NCI-H748 treated with DMSO at 0.1 percent for 48 hours (cell line): Measurements from ENCODE around the gene HOTAIR.

Experiments used
- DNase-seq: peaks from one replicate; lab custom pipeline; 2025; lab: John Stamatoyannopoulos, UW

The HOTAIR gene

DNA sequence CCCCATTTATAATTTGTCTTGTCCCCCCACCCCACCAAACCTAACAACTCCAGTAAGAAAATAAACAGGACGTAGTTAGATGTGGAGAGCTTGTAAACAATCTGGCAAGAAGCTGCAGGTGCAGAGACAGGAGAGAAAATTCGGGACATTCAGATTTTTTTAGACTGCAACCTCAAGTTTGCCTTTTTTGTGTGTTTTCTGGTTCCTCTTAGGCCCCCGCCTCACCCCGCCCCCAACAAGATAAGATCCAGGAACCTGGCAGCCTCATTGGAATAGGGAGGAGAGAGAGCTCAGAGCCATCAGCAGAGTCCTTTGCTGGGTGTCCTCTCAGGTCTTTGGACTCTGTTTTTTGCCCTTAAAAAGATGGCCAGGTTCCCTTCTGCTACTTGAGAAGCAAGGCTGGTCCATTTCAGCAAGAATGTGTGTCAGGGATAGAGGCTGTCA lies 13.1 kb upstream of the HOTAIR start:
- DNase-seq: no peak

DNA sequence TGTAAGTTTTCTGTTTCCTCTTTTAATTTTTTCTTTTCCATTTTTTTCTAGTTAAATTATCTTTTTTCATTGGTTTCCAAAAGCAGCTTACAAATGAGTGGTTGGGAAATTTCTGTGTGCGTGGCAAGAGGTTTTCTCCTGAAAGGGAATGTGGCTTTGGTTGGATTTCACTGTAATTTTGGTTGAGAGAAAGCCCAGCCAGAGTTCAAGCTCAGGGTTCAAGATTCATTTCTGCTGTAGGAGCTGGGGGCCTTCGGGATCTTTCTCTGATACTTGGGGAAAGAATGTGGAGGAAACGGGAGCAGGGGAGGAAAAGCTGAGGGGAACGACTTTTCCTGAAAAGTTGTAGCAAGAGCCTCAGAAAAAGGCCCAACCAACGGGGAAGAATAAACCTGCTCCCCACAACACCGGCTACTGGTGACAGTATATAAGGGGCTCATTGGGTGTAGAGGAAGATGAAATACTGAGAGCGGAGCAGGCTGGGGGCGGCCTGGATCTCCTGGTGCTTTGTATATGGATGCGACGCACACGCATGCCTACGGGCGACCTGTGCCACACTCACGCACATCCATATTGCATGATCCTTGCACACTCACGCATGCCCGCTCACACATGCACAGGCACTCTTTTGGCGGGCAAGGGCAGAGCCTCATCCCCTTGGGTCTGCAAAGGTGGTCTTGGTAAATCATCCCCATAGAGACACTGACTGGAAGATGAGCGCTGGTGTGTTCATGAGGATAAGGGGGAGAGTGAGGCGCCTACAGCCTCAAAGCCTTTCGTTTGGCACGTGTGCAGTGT lies 12.1 kb upstream of the HOTAIR start:
- no peak for DNase-seq

DNA sequence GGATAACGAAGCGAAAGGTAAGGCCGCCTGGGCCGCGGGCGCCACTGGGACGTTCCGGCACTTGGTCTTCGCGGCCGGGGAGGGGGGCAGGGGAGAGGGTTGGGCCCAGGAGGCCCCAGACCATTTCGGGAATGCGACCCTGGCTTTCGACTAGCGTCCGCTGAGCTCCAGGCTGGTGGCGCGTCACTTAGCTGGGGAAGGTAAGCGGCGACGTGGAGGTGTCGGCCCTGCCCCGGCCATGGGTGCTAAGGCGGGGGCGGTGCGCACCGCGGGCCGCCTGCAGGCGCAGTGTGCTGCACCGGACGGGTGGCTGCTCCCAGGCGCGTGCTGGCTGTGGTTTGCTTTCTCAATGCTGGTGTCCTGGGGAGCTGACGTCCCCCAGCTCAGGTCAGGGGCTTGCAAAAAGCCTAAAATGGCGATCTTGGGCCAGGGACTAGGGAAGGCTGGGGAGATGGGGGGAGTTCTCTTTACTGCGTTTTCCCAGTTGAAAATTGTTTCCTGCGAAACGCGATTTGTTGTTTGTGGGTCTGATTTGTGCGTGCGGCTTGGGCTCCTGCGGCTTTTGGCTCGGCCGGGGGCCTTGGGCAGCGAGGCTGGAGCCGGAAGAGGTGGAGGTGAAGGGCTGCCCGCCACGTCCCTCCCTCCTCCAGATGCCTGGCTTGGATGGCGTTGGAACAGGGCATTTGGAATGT lies 11.4 kb upstream of the HOTAIR start:
- DNase-seq: no peak

DNA sequence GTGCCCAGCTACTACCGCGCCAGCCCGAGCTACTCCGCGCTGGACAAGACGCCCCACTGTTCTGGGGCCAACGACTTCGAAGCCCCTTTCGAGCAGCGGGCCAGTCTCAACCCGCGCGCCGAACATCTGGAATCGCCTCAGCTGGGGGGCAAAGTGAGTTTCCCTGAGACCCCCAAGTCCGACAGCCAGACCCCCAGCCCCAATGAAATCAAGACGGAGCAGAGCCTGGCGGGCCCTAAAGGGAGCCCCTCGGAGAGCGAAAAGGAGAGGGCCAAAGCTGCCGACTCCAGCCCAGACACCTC lies 10.9 kb upstream of the HOTAIR start:
- no peak for DNase-seq

DNA sequence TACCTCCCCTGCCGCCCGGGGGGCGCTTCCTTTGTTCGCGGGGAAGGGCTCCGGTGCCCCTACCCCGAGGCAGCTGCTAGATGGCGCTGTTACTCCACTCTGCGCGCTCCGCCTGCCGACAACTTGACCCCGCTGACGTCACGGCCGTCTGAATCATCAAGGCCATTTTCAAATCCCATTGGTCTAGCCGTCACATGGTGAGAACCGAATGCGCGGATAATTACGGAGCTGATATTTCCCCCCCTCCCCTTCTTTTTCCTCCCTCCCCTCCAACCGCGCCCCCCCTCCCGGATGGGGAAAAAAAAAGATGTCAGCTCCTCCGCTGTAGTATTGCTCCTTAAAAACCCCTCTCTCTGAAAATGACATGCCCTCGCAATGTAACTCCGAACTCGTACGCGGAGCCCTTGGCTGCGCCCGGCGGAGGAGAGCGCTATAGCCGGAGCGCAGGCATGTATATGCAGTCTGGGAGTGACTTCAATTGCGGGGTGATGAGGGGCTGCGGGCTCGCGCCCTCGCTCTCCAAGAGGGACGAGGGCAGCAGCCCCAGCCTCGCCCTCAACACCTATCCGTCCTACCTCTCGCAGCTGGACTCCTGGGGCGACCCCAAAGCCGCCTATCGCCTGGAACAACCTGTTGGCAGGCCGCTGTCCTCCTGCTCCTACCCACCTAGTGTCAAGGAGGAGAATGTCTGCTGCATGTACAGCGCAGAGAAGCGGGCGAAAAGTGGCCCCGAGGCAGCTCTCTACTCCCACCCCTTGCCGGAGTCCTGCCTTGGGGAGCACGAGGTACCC lies 10.3 kb upstream of the HOTAIR start, which contains the start of gene HOXC10:
Gene HOXC10, plus strand, starts transcription at position 246 of the 791 bp plus-strand sequence. Its CDS starts 114 bp downstream, at position 360.
- DNase-seq: peak; percentile 80

DNA sequence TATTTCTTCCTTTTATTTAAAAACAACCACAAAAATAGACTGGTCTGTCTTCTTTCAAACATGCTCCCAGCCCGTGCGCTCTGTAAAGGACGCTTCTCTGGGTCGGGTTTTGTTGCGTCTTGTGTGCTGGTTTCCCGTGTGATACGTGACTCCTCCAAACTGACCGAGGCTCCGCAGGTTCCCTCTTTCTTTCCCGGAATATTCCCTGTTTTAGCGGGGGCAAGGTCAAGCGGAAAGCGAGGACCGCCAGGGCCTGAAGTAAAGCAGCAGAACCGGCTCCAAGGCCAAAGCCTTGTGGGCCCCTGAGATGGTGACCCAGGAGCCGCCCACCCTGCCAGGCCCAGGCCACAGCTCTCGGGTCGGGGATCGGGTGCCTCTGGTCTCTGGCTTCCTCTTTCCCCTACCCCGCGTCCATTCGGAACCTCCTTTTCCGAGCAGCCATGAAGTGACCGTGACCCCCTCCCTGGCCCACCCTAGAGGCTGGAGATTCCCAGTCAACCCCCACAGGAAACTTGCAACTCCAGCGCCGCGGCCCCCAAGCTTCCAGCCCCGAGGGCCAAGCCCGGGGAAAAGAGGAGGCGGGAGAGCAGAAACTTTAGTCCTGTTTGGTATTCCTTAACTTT lies 9.3 kb upstream of the HOTAIR start:
- no peak for DNase-seq

DNA sequence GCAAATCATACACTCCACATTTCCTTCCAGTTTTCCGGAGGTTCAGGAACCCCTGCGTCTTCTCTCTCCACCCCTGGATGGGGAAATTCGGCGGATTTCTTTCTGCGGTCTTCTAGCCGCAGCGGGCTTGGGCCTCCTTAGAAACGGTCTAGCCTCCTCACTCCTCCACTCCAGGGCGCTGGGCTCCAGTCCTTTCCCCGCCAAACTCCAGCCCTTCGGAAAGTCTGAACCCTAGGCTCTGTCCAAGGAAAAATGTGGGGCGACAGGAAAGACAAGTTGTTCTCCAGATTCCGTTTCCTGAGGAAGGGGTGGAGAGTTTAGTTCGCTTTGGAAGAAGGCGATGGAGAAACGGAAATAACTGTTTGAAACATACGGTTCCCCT lies 8.8 kb upstream of the HOTAIR start:
- no peak for DNase-seq

DNA sequence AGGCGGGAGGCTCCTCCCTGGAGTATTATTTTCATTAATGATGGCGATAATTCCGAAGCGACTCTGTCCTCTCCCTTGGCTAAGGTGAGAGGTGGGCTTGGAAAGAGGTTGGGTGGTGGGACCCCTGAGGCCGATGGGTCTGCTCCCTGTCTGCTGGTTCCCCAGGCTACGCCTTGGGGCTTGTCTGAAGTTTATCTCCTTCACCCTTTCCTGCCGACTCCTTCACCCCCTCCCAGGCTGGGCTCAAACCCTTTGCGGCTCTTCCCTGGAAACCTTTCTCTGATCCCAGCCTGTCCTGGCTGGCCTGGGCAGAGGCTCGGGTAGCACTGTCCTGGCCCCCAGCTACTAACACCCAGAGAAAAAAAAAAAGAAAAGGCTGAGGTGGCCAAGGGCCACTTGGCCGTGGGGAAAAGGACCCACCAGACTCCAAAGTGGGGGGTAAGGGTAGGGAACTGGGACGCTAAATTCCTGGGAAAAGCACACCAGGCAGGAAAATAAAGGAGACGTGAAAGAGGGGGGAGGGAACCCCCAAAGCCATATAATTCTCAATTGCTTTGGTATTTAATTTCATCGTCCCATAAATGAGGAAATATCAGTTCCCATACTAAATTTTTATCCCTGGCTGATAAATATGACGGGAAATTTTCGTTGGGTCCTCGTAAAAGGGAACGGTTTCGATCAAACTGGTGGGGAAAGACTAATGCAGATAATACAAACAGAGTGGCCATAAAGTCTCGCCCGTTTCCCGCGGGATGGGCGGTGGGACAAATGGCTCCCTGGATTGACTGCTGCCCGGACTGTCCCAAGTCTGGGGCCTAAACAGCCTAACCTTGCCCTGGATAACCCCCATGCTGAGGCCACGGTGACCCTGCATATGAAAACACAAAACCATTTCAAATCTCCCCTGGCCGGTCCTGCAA lies 8.2 kb upstream of the HOTAIR start:
- DNase-seq: no peak

DNA sequence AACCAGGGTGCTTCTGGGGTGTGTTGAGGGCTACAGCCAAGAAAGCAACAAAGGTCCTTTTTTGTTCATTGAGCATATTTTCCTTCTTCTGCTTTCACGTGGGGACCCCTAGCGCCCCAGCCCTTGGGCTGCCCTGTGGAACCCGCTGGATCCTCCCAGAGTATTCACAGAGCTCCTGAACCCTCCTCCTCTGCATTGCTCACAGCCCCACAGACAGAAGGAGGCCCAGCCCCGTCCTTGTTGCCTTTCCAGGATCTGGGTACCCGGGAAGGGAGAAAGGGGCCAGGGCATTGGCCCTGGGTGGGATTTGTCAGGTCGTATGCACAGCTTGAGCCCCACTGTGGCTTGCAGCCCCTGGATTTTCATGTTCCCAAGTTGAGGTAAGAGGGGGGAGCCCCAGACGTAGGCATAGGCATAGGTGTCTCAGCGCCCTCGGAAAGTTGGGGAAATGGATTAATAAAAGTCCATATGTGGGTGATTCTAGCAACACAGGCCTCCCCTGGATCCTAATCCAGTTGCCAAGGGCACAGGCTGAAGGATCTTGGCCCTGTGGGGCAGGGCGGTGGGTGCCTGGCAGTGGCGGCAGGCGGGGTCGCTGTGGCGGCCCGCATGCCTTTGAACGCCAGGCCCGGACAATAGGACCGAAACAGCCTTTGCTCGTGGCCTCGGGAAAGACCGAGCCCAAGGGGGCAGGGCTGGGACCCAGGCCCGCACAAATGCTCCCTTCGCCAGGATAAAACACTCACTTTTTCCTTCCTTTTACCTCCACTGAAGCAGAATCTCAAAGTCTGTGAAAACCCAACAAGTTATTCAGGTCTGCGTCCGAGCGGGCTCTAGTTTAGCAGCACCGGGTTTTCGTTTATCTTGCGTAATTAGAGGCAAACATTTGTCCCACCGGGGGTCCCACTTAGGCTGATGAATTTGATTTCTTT lies 7.1 kb upstream of the HOTAIR start:
- no peak for DNase-seq

DNA sequence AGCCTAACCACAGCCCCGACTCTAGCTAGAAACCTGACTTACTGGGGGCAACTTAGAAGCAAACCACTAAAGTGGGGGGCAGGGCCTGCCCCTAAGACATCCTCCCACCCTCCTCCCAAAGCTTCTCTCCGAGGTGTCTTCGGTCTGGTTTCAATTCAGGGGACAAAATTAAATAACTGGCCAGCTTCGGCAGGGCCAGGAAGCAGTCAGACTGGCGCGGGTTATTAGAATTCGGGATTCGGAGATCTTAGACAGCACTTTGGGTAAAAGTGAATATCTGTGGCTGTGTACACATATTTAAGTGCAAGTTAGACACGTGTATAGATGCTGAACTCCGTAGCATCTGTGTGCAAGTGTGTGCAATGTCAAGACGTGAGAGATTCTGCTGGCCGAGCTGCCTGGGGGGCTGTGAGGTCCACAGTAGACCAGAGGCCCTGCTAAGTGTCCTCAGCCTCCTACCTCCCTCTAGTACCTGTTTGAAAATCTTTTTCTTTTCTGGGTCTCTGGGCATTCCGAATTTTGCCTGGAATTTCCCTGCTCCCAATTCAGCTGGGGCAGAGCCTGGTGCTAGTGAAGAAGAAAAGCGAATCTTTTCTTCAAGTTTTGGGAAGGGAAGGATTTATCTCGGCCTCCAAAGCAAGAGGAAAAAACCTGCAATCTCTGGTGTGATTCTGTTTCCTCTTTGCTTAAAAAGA lies 6.2 kb upstream of the HOTAIR start:
- no peak for DNase-seq

DNA sequence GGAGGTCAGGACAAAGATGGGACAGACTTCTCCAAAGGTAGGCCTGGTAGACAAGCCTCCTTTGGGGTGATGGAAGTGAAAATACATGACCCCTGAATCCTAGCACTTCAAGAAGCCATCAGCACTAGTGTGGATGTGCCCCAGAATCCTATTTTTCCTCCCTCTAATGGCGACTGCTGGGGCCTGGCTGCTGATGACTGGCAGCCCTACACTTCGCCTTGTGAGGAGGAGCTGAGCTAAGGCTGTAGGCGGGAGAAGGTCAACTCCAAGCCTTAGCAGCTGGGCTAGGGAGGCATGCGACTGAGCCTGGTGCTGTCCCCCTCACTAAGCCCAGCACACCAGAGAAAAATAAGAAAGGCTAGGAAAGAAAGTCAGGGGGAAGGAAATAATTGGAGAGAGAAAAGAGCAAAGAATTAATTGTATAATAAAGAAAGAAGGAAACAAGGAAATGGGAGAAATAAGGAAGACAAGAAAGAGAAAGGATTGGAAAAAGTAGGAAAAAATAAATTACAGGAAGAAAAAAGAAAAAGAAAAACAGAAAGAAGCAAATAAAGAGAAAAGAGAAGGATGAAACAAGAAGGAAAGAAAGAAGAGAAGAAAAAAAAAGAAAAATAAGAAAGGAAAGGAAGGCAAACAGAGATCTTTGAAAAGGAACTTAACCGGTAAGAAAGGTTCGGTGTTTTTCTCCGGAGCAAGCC lies 5.5 kb upstream of the HOTAIR start:
- DNase-seq: no peak

DNA sequence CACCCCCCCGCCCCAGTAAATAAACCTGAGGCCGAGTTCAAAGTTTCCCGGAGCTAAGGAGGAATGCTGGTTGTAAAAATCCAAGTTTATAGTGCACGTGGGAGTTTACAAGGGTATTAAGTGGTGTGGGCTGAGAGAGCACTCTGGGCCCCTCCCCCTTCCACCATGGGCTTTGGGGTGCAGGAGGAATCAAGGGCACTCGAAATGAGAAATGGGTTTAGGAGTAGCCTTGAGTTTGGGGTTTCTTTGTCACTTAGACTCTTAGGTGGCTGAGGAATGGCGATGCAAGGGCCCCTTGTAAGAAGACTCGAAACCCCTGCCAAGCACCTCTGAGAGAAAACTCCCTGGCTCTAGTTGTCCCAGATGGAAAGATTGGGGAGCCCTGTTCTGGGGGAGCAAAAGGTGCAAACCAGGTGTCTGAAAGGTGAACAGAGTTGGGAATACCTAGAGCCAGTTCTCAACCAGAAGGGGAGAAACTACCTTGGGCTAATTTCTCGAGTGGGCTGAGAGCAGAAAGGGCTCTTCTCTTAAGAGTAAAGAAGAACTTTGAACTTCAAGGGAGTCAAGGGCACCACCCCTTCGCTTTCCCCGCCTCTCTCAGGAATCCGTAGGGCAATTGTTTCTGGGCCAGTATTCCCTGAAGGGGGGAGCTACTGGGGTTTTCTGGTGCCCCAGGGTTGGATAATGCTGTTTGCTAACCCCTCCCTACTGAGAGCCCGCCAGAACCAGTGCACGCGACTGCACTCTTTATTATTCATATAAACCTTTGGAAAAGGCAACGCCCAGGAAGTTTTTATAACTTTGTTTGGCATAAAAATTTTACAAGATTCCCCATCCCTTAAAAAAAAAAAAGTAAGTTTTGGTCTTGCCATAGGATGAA lies 4.0 kb upstream of the HOTAIR start:
- DNase-seq: no peak

DNA sequence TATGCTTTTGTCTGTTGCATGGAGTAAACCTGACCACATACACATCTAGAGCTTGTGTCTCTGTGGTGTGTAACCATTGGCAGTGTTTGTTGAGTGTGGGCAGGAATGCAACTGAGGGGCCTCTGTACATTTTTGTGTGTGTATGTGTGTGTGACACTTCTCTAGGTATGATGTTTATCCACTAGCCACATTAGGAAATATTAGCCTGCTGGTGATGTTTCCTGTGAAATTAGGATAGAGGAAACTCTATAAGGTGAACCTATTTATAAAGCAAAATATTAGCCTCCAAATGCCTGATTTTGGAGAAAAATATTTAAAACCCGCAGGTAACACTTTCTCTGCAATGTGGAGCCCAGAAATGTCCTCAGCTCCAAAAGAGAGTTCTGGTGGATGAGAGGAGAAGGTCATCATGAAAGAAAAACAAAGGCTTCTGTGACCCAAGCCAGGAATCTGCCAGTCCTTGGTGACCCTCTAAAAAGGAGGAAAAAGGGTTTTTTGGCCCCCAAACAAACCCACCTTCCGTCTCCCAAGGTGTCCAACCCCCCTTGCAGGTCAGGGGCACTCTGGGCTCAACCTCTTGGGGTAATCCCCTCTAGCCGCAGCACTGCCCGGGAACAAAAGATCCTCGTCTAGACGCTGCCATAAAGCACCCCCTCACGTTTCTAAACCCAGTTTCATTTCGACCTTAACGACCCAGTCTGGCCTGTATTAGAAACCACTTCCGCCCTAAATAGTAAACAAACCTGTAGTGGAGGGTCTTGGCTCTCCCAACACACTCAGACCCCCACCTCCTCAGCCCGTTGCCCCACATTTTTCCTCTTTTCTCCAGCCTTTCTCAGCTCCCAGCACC lies 3.1 kb upstream of the HOTAIR start:
- DNase-seq: no peak

DNA sequence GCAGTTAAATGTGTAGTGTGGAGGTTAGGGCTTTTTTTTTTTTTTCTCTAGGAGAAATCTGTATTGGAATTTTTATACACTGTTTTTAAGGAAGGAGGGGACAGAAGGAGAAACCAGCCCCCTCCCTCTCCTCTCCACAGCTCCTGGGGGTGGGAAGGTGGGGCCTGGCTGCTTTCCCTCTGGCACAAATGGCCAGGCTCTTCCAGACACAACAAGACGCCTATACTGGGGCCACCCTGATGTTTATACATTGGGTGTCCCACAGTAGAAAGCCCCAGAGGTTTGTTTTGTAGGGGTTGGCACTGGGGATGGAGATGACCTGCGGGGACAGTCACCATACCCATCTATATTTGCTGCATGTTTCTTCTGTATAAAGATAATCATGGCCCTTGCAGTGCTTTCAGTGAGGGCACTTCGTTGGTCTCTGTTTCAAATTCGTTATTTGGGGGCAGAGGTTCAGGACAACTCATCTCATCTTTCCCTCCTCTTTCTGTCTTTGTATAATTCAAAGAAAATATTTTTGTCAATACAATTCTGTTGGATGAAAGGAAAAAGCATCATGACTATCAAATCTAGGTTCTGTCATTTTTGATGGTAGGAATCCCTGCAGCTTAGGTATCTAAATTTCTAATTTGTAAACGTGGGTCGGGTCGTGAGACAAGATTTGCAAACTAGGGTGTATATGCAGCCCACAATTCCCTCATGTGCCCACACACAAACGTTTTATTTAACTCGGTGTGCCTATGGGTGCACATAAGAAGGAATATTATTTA lies 2.3 kb upstream of the HOTAIR start:
- no peak for DNase-seq

DNA sequence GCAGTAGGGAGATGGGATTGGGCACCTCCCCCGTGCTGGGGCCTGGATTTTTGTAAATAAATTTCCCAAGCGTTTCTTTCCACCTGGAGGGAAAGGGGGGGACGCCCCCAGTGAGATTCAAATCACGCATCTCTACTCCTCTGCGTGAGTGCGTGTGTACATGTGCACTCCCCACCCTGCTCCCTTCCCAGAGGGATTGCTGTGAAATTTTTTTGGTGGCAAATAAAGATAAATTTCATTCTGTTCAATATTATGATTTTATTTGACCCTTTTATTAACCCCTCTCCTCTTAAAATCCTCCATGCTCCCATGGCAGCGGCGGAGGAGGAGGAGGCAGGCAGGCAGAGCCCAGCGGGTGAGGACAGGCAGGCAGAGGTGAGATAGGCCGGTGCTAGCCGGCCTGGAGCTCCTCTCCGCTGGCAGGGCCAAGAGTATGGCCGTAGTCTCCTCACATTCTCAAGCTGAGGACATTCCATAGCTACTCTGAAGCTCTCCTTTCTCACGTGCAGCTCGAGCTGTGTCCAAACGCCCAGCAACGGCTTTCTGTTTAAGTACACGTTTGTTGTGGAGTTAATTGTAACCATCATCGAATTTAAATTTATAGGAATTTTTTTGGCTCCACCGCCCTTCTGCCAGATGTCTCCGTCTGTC lies 1.5 kb upstream of the HOTAIR start:
- no peak for DNase-seq
